Trophoblast cell (in vitro differentiated cells and primary cell): ENCODE data around the gene HRAS.
A peak's percentile ranks its signal among the peaks of the same experiment; 100 is the strongest.

Experiments
- DNase-seq, 2 donors: peaks; one replicate each; pipeline ENCODE4 v3.0.0-alpha.2; 2016
- H2AFZ ChIP-seq: 2 replicates; pipeline ENCODE4 v1.6.1; 2013; ENCODE audit warnings: low read length, moderate library complexity, mild to moderate bottlenecking; ENCODE audit not compliant: insufficient read depth, poor library complexity
- H2AK5ac ChIP-seq: 2 replicates; pipeline ENCODE4 v1.6.1; 2013; ENCODE audit warnings: mild to moderate bottlenecking, low read length
- H2BK120ac ChIP-seq: 2 replicates; pipeline ENCODE4 v1.6.1; 2013; ENCODE audit warnings: low read length, mild to moderate bottlenecking, moderate library complexity; ENCODE audit not compliant: insufficient read depth, poor library complexity
- H2BK12ac ChIP-seq: 2 replicates; pipeline ENCODE4 v1.6.1; 2013; ENCODE audit warnings: mild to moderate bottlenecking, low read length, moderate library complexity
- H2BK5ac ChIP-seq: 2 replicates; pipeline ENCODE4 v1.6.1; 2013; ENCODE audit warnings: low read length, low read depth, moderate library complexity, mild to moderate bottlenecking; ENCODE audit not compliant: poor library complexity
- H3K14ac ChIP-seq: 2 replicates; pipeline ENCODE4 v1.6.1; 2013; ENCODE audit warnings: mild to moderate bottlenecking, low read length
- H3K18ac ChIP-seq: 2 replicates; pipeline ENCODE4 v1.6.1; 2013; ENCODE audit warnings: mild to moderate bottlenecking, low read length
- H3K23ac ChIP-seq: 2 replicates; pipeline ENCODE4 v1.6.1; 2013; ENCODE audit warnings: low read length
- H3K27ac ChIP-seq: 2 replicates; pipeline ENCODE4 v1.5.1; 2013; ENCODE audit warnings: low read depth, mild to moderate bottlenecking, inconsistent platforms, low read length, moderate library complexity
- H3K27me3 ChIP-seq: 2 replicates; pipeline ENCODE4 v1.6.1; 2013; ENCODE audit warnings: inconsistent platforms, mild to moderate bottlenecking, low read length, moderate library complexity; ENCODE audit not compliant: insufficient read depth
- H3K36me3 ChIP-seq, 2 experiments: 1 replicate in 1 of 2; 2 replicates in 1 of 2; pipeline ENCODE4 v1.6.1; 2013; ENCODE audit warnings: low read length in 2 of 2, mild to moderate bottlenecking in 2 of 2, moderate library complexity in 1 of 2; ENCODE audit not compliant: insufficient read depth in 2 of 2, control insufficient read depth in 1 of 2
- H3K4ac ChIP-seq: 2 replicates; pipeline ENCODE4 v1.6.1; 2013; ENCODE audit warnings: low read depth, mild to moderate bottlenecking, low read length, moderate library complexity
- H3K4me1 ChIP-seq, 2 experiments: 1 replicate in 1 of 2; 2 replicates in 1 of 2; pipeline ENCODE4 v1.6.1; 2013; ENCODE audit warnings: low read length in 2 of 2, mild to moderate bottlenecking in 2 of 2, moderate library complexity in 1 of 2; ENCODE audit not compliant: insufficient read depth in 2 of 2, control insufficient read depth in 1 of 2
- H3K4me2 ChIP-seq: 2 replicates; pipeline ENCODE4 v1.6.1; 2013; ENCODE audit warnings: inconsistent platforms, mild to moderate bottlenecking, low read length, moderate library complexity
- H3K4me3 ChIP-seq: 2 replicates; pipeline ENCODE4 v1.5.1; 2013; ENCODE audit warnings: mild to moderate bottlenecking, low read depth, low read length, inconsistent platforms
- H3K79me1 ChIP-seq: one replicate; pipeline ENCODE4 v1.6.1; 2013; ENCODE audit warnings: low read length
- H3K79me2 ChIP-seq: 2 replicates; pipeline ENCODE4 v1.6.1; 2013; ENCODE audit warnings: low read length, mild to moderate bottlenecking; ENCODE audit not compliant: control insufficient read depth, insufficient read depth, poor library complexity
- H3K9ac ChIP-seq: 2 replicates; pipeline ENCODE4 v1.6.1; 2013; ENCODE audit warnings: mild to moderate bottlenecking, low read length
- H3K9me3 ChIP-seq: 2 replicates; pipeline ENCODE4 v1.6.1; 2013; ENCODE audit warnings: low read depth, mild to moderate bottlenecking, control low read depth, inconsistent platforms, low read length; ENCODE audit not compliant: insufficient read depth
- H4K12ac ChIP-seq: 2 replicates; pipeline ENCODE4 v1.6.1; 2013; ENCODE audit warnings: low read depth, mild to moderate bottlenecking, low read length, moderate library complexity
- H4K8ac ChIP-seq: 2 replicates; pipeline ENCODE4 v1.6.1; 2013; ENCODE audit warnings: low read depth, mild to moderate bottlenecking, low read length, moderate library complexity
- H4K91ac ChIP-seq: one replicate; pipeline ENCODE4 v1.6.1; 2013; ENCODE audit warnings: low read depth, mild to moderate bottlenecking, low read length, moderate library complexity
- WGBS: extraction: QIAGEN DNeasy Blood & Tissue Kit; methylation state at CpG from one replicate; pipeline ENCODE4 v1.1.7; 2013; ENCODE audit warnings: missing lambda C conversion rate; ENCODE audit not compliant: insufficient read length, insufficient coverage; ENCODE audit errors: extremely low coverage; 5-methylcytosine and 5-hydroxymethylcytosine counted together

The HRAS gene

GRCh38 chr11:554428-555226 lies 19.3 kb upstream of the HRAS start:
- peak; percentile 57 to 83 for DNase-seq
- no peaks in the 10 kb centered on the region for H3K36me3 ChIP-seq
- H3K4me3 ChIP-seq, result no peak overlapping the region
- H3K79me2 ChIP-seq, result no peaks in the 10 kb centered on the region
- H2AK5ac ChIP-seq, result no peak overlapping the region
- H4K91ac ChIP-seq, result no peak overlapping the region
- H3K27ac ChIP-seq, result no peak overlapping the region
- peaks cover 17% of the 10 kb centered on the region for H3K27me3 ChIP-seq
- no peak overlapping the region for H3K4ac ChIP-seq
- H3K4me2 ChIP-seq, result peak overlapping the region; percentile 46
- no peak overlapping the region for H2AFZ ChIP-seq
- H2BK120ac ChIP-seq, result no peak overlapping the region
- no peak overlapping the region for H3K18ac ChIP-seq
- no peak overlapping the region for H2BK5ac ChIP-seq
- peaks cover 2% of the 10 kb centered on the region for H3K9me3 ChIP-seq
- no peak overlapping the region for H4K12ac ChIP-seq
- H3K79me1 ChIP-seq, result peaks cover 3% of the 10 kb centered on the region
- no CpG with 5 or more reads among the region's 60 CpGs for WGBS
- H3K9ac ChIP-seq, result no peak overlapping the region
- no peak overlapping the region for H3K23ac ChIP-seq
- H3K14ac ChIP-seq, result no peak overlapping the region
- H4K8ac ChIP-seq, result no peak overlapping the region
- peaks cover 15 to 18% of the 10 kb centered on the region in 2 experiments for H3K4me1 ChIP-seq
- no peak overlapping the region for H2BK12ac ChIP-seq

DNA sequence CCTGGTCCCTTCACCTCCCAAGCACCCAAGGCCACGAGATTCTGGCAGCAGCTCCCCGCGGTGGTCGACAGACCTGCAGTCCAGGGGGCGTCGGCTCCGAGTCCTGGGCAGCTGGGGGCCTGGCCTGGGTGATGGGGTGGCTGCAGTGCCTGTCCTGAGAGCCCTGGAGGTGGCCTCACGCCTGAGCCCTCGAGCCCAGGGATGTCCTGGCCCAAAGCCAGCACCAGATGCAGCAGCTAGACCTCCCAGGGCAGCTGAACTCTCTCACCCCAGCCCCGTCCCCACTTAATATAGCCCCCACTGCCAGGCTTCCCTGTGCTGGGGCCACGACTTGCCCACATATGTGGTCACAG lies 18.6 kb upstream of the HRAS start:
- H3K79me2 ChIP-seq, result no peaks in the 10 kb centered on the region
- H3K14ac ChIP-seq, result no peak overlapping the region
- peaks cover 2% of the 10 kb centered on the region for H3K9me3 ChIP-seq
- H3K4me3 ChIP-seq, result no peak overlapping the region
- no peak overlapping the region for H3K27ac ChIP-seq
- no peak overlapping the region for H2BK120ac ChIP-seq
- no peak overlapping the region for H3K23ac ChIP-seq
- no CpG with 5 or more reads among the region's 11 CpGs for WGBS
- H3K4ac ChIP-seq, result no peak overlapping the region
- peaks cover 11 to 15% of the 10 kb centered on the region in 2 experiments for H3K4me1 ChIP-seq
- no peak overlapping the region for H2BK5ac ChIP-seq
- H2BK12ac ChIP-seq, result no peak overlapping the region
- no peak overlapping the region for H2AK5ac ChIP-seq
- peaks cover 3% of the 10 kb centered on the region for H3K79me1 ChIP-seq
- no peak overlapping the region for H3K9ac ChIP-seq
- H3K4me2 ChIP-seq, result no peak overlapping the region
- no peaks in the 10 kb centered on the region for H3K36me3 ChIP-seq
- no peak overlapping the region for H4K12ac ChIP-seq
- no peak for DNase-seq
- H4K91ac ChIP-seq, result peak overlapping the region; percentile 10
- no peak overlapping the region for H2AFZ ChIP-seq
- H3K18ac ChIP-seq, result no peak overlapping the region
- H3K27me3 ChIP-seq, result peaks cover 17% of the 10 kb centered on the region
- no peak overlapping the region for H4K8ac ChIP-seq

DNA sequence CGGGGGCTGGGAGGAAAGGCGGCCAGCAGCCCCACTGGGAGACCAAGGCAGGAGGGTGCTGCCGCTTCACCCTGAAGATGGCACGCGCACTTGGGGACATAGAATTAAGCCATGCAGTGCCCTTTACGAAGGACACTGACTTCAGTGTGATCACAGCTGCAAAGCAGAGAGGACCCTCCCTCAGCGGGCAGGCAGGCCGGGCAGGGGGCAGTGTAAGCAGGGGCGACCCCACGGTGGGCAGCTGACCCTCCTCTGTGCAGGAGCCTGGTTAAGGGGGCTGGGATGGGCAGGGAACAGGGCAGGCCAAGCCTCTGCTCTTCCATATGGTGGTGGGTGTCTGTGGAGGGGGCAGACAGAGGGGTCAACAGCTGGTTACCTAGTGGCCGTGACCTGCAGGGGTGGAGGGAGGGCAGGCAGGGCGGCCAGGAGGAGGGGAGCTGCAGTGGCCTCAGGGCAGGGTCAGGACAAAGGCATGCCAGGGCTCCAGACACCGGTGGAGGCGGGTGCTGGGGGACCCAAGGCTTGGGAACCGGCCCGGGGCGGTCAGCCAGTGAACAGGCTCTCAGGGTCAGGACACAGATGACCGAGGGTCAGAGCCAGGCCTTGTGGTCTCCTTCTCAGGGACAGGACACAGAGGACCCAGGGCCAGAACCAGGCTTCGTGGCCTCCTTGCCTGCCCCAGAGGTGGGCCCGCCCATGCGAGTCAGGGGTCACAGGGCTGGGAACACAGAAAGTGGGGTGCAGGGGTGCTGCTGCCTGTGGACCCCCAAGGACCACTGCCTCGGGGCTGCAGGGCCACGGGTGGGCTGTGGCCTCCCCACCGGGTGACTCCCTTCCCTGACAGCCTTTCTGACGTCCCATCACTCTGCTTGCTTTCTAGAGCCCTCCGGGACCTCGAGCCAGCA lies 18.0 kb upstream of the HRAS start:
- WGBS, result no CpG with 5 or more reads among the region's 27 CpGs
- peaks cover 2% of the 10 kb centered on the region for H3K9me3 ChIP-seq

DNA sequence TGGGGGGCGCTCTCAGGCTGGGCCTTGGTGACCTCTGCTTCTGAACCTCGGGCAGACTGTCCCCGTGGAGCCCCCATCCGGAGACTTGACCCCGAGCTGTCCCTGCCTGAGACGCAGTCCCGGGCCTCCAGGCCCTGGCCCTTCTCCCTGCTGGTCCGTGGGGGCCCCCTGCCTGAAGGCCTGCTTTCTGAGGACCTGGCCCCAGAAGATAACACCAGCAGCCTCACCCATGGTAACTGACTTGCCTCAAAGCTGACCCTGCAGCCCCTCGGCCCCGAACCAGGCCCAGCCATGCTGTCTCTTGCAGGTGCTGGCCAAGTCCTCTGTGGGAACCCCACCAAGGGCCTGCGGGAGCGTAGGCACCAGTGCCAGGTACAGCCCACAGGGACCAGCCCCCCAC lies 16.2 kb upstream of the HRAS start:
- no peak overlapping the region for H2AFZ ChIP-seq
- no peaks in the 10 kb centered on the region for H3K36me3 ChIP-seq
- H3K9ac ChIP-seq, result no peak overlapping the region
- H3K18ac ChIP-seq, result no peak overlapping the region
- H4K91ac ChIP-seq, result no peak overlapping the region
- H3K4me3 ChIP-seq, result no peak overlapping the region
- no peak overlapping the region for H3K14ac ChIP-seq
- no peak overlapping the region for H2AK5ac ChIP-seq
- no peak overlapping the region for H3K23ac ChIP-seq
- no peak overlapping the region for H4K12ac ChIP-seq
- no peak overlapping the region for H3K4me2 ChIP-seq
- H3K27ac ChIP-seq, result no peak overlapping the region
- WGBS, result no CpG with 5 or more reads among the region's 12 CpGs
- peaks cover 3% of the 10 kb centered on the region for H3K79me1 ChIP-seq
- DNase-seq, result no peak
- H3K4ac ChIP-seq, result no peak overlapping the region
- H3K4me1 ChIP-seq, result peaks cover 11 to 15% of the 10 kb centered on the region in 2 experiments
- H3K9me3 ChIP-seq, result no peaks in the 10 kb centered on the region
- peaks cover 14% of the 10 kb centered on the region for H3K27me3 ChIP-seq
- no peak overlapping the region for H2BK120ac ChIP-seq
- no peak overlapping the region for H2BK5ac ChIP-seq
- H4K8ac ChIP-seq, result no peak overlapping the region
- no peaks in the 10 kb centered on the region for H3K79me2 ChIP-seq
- H2BK12ac ChIP-seq, result no peak overlapping the region

More for the DNA sequence above, 18.0 kb upstream of the HRAS start:
- Histone ChIP-seq H3K4ac (no peak overlapping the region), H2AFZ (no peak overlapping the region), H3K14ac (no peak overlapping the region), H3K4me2 (no peak overlapping the region), H4K8ac (no peak overlapping the region), H3K4me3 (no peak overlapping the region), H3K27ac (no peak overlapping the region), H3K36me3 (no peaks in the 10 kb centered on the region), H4K12ac (no peak overlapping the region), H3K9ac (no peak overlapping the region), H3K79me1 (peaks cover 3% of the 10 kb centered on the region), H4K91ac (peak overlapping the region; percentile 10), H2AK5ac (peak overlapping the region; percentile 42), H3K18ac (no peak overlapping the region), H2BK120ac (no peak overlapping the region), H3K4me1 (peaks cover 11 to 15% of the 10 kb centered on the region in 2 experiments), H3K27me3 (peaks cover 17% of the 10 kb centered on the region), H3K79me2 (no peaks in the 10 kb centered on the region), H3K23ac (no peak overlapping the region), H2BK5ac (no peak overlapping the region), H2BK12ac (peak overlapping the region; percentile 10)
- DNase-seq, result no peak
